H1 (cell line): ENCODE results near the gene LRRFIP1. TPM values are rescaled to one million over a fixed set of nuclear protein-coding genes. Genes with fewer than 3 reads are reported as not detected.

Experiments
- CTCF ChIA-PET: fragments of 300-600 bp; sonication (Branson Sonifier 250); formaldehyde crosslinking; loops from one replicate; lab custom pipeline; 2021; ENCODE audit not compliant: partially characterized antibody; lab: Charles Lee
- POLR2A ChIA-PET: fragments of 300-600 bp; sonication (Branson Sonifier 250); formaldehyde crosslinking; loops from one replicate; lab custom pipeline; 2021; ENCODE audit warnings: inconsistent platforms; ENCODE audit not compliant: partially characterized antibody; lab: Charles Lee
- DNase-seq, 2 experiments: peaks; one replicate each; pipeline versions ENCODE4 v3.0.0 to v3.0.0-alpha.2; 2010 to 2022; ENCODE audit warnings: low spot score in 2 of 2, low read depth in 1 of 2, mixed read lengths in 1 of 2
- FAIRE-seq: peaks from 2 replicates; lab custom pipeline; 2011; peaks lifted over from hg19 to GRCh38; lab: Jason Lieb, UNC
- H2AFZ ChIP-seq: 2 replicates; pipeline ENCODE4 v1.8.1; 2012; ENCODE audit warnings: low read length, inconsistent platforms
- H2AK5ac ChIP-seq: 2 replicates; pipeline ENCODE4 v1.6.1; 2013; ENCODE audit warnings: low read depth, low read length
- H2BK120ac ChIP-seq: replicated peaks from 2 replicates; pipeline ENCODE3; 2013; ENCODE audit warnings: low read depth, low read length, inconsistent platforms
- H2BK12ac ChIP-seq: 2 replicates; pipeline ENCODE4 v1.6.1; 2013; ENCODE audit warnings: low read depth, low read length
- H2BK15ac ChIP-seq: 2 replicates; pipeline ENCODE4 v1.6.1; 2013; ENCODE audit warnings: low read length
- H2BK20ac ChIP-seq: 2 replicates; pipeline ENCODE4 v1.6.1; 2013; ENCODE audit warnings: low read length
- H2BK5ac ChIP-seq: 2 replicates; pipeline ENCODE4 v1.6.1; 2013; ENCODE audit warnings: low read depth, low read length
- H3K14ac ChIP-seq: 2 replicates; pipeline ENCODE4 v1.6.1; 2013; ENCODE audit warnings: inconsistent platforms; ENCODE audit not compliant: insufficient read length
- H3K18ac ChIP-seq: 2 replicates; pipeline ENCODE4 v1.6.1; 2013; ENCODE audit warnings: low read length; ENCODE audit errors: extremely low read depth
- H3K23ac ChIP-seq: 2 replicates; pipeline ENCODE4 v1.6.1; 2013; ENCODE audit warnings: inconsistent platforms; ENCODE audit not compliant: insufficient read length
- H3K23me2 ChIP-seq: 2 replicates; pipeline ENCODE4 v1.6.1; 2013; ENCODE audit warnings: low read depth, low read length
- H3K27ac ChIP-seq: 2 replicates; pipeline ENCODE4 v1.6.1; 2011; ENCODE audit warnings: low read depth, low read length, inconsistent platforms
- H3K27me3 ChIP-seq, 4 experiments: replicated peaks in 1 of 4; 1 replicate in 1 of 4; 2 replicates in 3 of 4; pipeline versions ENCODE4 v1.6.1 to v1.8.1; 2011 to 2013; ENCODE audit warnings: low read length in 3 of 4, mild to moderate bottlenecking in 3 of 4, inconsistent platforms in 2 of 4, mixed read lengths in 2 of 4, moderate library complexity in 1 of 4; ENCODE audit not compliant: control insufficient read depth in 3 of 4, insufficient read depth in 3 of 4; ENCODE audit errors: extremely low read depth in 1 of 4
- H3K36me3 ChIP-seq, 4 experiments: 2 replicates each; pipeline versions ENCODE4 v1.6.1 to v1.8.1; 2011 to 2013; ENCODE audit warnings: mild to moderate bottlenecking in 4 of 4, low read length in 3 of 4, moderate library complexity in 2 of 4, control low read depth in 1 of 4, inconsistent platforms in 1 of 4; ENCODE audit not compliant: insufficient read depth in 4 of 4, control insufficient read depth in 2 of 4
- H3K4ac ChIP-seq: replicated peaks from 2 replicates; pipeline ENCODE3; 2013; ENCODE audit warnings: low read length, low read depth, mixed read lengths, inconsistent platforms; ENCODE audit not compliant: insufficient read length
- H3K4me1 ChIP-seq, 4 experiments: replicated peaks in 1 of 4; 1 replicate in 1 of 4; 2 replicates in 3 of 4; pipeline versions ENCODE4 v1.6.1 to v1.8.1; 2011 to 2013; ENCODE audit warnings: low read length in 3 of 4, inconsistent platforms in 2 of 4, mixed read lengths in 1 of 4; ENCODE audit not compliant: insufficient read depth in 4 of 4, control insufficient read depth in 3 of 4
- H3K4me2 ChIP-seq, 2 experiments: 2 replicates each; pipeline versions ENCODE4 v1.6.1 to v1.8.1; 2011 to 2013; ENCODE audit warnings: low read depth in 2 of 2, low read length in 2 of 2, control low read depth in 1 of 2, inconsistent platforms in 1 of 2, mild to moderate bottlenecking in 1 of 2; ENCODE audit not compliant: insufficient read depth in 1 of 2
- H3K4me3 ChIP-seq, 4 experiments: fragments of 200-600, 300-600 bp in 1 of 4; sonication (generic), shearing (Covaris generic), sonication (Bioruptor Twin) in 1 of 4; 2 replicates each; pipeline versions ENCODE4 v1.5.1 to v1.8.1; 2011 to 2016; ENCODE audit warnings: low read length in 4 of 4, low read depth in 3 of 4, control low read depth in 2 of 4, inconsistent platforms in 2 of 4, mild to moderate bottlenecking in 2 of 4, mixed read lengths in 1 of 4, moderate library complexity in 1 of 4; ENCODE audit not compliant: insufficient read depth in 2 of 4; ENCODE audit errors: extremely low read depth in 1 of 4
- H3K56ac ChIP-seq: replicated peaks from 2 replicates; pipeline ENCODE3; 2013; ENCODE audit warnings: low read depth, mild to moderate bottlenecking, mixed read lengths, low read length, inconsistent platforms; ENCODE audit not compliant: insufficient read length
- H3K79me1 ChIP-seq: 2 replicates; pipeline ENCODE4 v1.6.1; 2013; ENCODE audit warnings: low read depth, low read length, control low read depth
- H3K79me2 ChIP-seq, 2 experiments: 2 replicates each; pipeline versions ENCODE4 v1.6.1 to v1.8.1; 2012 to 2013; ENCODE audit warnings: low read length in 2 of 2, mild to moderate bottlenecking in 2 of 2, inconsistent platforms in 1 of 2; ENCODE audit not compliant: insufficient read depth in 2 of 2, control insufficient read depth in 1 of 2
- H3K9ac ChIP-seq, 4 experiments: replicated peaks in 1 of 4; 1 replicate in 1 of 4; 2 replicates in 3 of 4; pipeline versions ENCODE4 v1.6.1 to v1.8.1; 2011 to 2013; ENCODE audit warnings: low read depth in 3 of 4, low read length in 3 of 4, control low read depth in 2 of 4, mild to moderate bottlenecking in 2 of 4, moderate library complexity in 2 of 4, inconsistent platforms in 1 of 4; ENCODE audit errors: extremely low read depth in 1 of 4
- H3K9me3 ChIP-seq, 2 experiments: 2 replicates each; pipeline versions ENCODE4 v1.6.1 to v1.8.1; 2012 to 2013; ENCODE audit warnings: mild to moderate bottlenecking in 2 of 2, moderate library complexity in 2 of 2, control low read depth in 1 of 2, inconsistent platforms in 1 of 2, low read depth in 1 of 2, low read length in 1 of 2, mixed read lengths in 1 of 2; ENCODE audit not compliant: insufficient read depth in 2 of 2
- H4K20me1 ChIP-seq, 2 experiments: replicated peaks in 1 of 2; 2 replicates each; pipeline versions ENCODE3 to v1.8.1; 2011 to 2013; ENCODE audit warnings: inconsistent platforms in 2 of 2, low read length in 2 of 2, mild to moderate bottlenecking in 1 of 2; ENCODE audit not compliant: insufficient read depth in 2 of 2, control insufficient read depth in 1 of 2
- H4K5ac ChIP-seq: 2 replicates; pipeline ENCODE4 v1.6.1; 2013; ENCODE audit warnings: low read length, low read depth, mixed read lengths, inconsistent platforms; ENCODE audit not compliant: insufficient read length
- H4K8ac ChIP-seq: 2 replicates; pipeline ENCODE4 v1.8.0; 2013; ENCODE audit warnings: mild to moderate bottlenecking, moderate library complexity, low read length, inconsistent platforms; ENCODE audit not compliant: insufficient read depth; ENCODE audit errors: extremely low read depth
- H4K91ac ChIP-seq: replicated peaks from 2 replicates; pipeline ENCODE3; 2013; ENCODE audit warnings: low read length, mixed read lengths, inconsistent platforms; ENCODE audit not compliant: insufficient read length
- ASH2L ChIP-seq: fragments of 200-600, 300-600 bp; sonication (generic); IDR thresholded peaks from one replicate; pipeline ENCODE4 v1.7.1; 2017; ENCODE audit warnings: low read length
- BRCA1 ChIP-seq: IDR thresholded peaks from 2 replicates; pipeline ENCODE4 v1.6.1; 2012; ENCODE audit warnings: low read depth, low read length, improper control_type of control experiment
- EP300 ChIP-seq, 2 experiments: IDR thresholded peaks; 1 replicate in 1 of 2; 2 replicates in 1 of 2; pipeline ENCODE4 v1.6.1; 2011 to 2012; ENCODE audit warnings: low read depth in 2 of 2, low read length in 2 of 2, mild to moderate bottlenecking in 2 of 2, borderline replicate concordance in 1 of 2, inconsistent platforms in 1 of 2, moderate library complexity in 1 of 2
- TEAD4 ChIP-seq: IDR thresholded peaks from 2 replicates; pipeline ENCODE4 v1.6.1; 2012; ENCODE audit warnings: low read depth, low read length, inconsistent platforms, mixed read lengths
- WGBS, 2 experiments: shearing (Covaris generic) in 1 of 2; methylation state at CpG; one replicate each; pipeline versions ENCODE4 v1.1.6 to v1.1.7; 2013 to 2015; ENCODE audit warnings: low lambda C conversion rate in 2 of 2, mixed read lengths in 2 of 2, inconsistent platforms in 1 of 2, low coverage in 1 of 2, missing lambda C conversion rate in 1 of 2; ENCODE audit not compliant: insufficient replicate concordance in 2 of 2, insufficient coverage in 1 of 2, insufficient read length in 1 of 2; ENCODE audit errors: extremely low coverage in 1 of 2, missing lambda C conversion rate in 1 of 2; 5-methylcytosine and 5-hydroxymethylcytosine counted together
- polyA plus RNA-seq, 7 experiments: library from polyadenylated mRNA; depleted of rRNA in 3 of 7; stranded (reverse) in 5 of 7; unstranded in 2 of 7; fragments of >200 nt in 5 of 7; fragments of 200-250 nt in 2 of 7; gene quantifications; 1 replicate in 5 of 7; 2 replicates in 1 of 7; 4 replicates in 1 of 7; pipeline versions ENCODE4 v1.2.1 to v1.2.3, GENCODE V29; 2011 to 2013; ENCODE audit warnings: missing spikeins in 2 of 7, mixed read lengths in 2 of 7
- total RNA-seq: library from RNA; stranded (reverse); fragmentation: NEBNext Ultra II Directional; extraction: Animal tissue kit (Norgen Biotek cat#: 25700); gene quantifications from 2 replicates; pipeline ENCODE4 v1.2.1, GENCODE V29; 2021
- TF ChIP-seq, protein P1 (sequence below): IDR thresholded peaks from 2 replicates; pipeline ENCODE4 v1.6.1; 2012; ENCODE audit warnings: inconsistent platforms

LRRFIP1 gene
- total and polyA plus RNA-seq, 2 of the 8 experiments (the other 6 are each of a cell fraction or from before 2014, with no cell fraction given) = 12.1 to 75.8 TPM

GRCh38 chr2:237616373-237616733 is 11.0 kb upstream of the LRRFIP1 start:
- H3K9me3 ChIP-seq = no peaks in the 10 kb centered on the region
- H3K36me3 ChIP-seq = no peaks in the 10 kb centered on the region
- H3K27ac ChIP-seq = no peak overlapping the region
- H4K5ac ChIP-seq = no peak overlapping the region
- peak overlapping the region; percentile 89; the same call in 1 of the 2 replicates for H2BK12ac ChIP-seq
- no peak overlapping the region for H3K18ac ChIP-seq
- DNase-seq = no peak
- no peak overlapping the region for H3K23ac ChIP-seq
- no peak for FAIRE-seq
- peak overlapping the region; percentile 46; the same call in 1 of the 2 replicates for H2BK15ac ChIP-seq
- H3K9ac ChIP-seq = no peak overlapping the region
- WGBS, 2 experiments = 87% methylated on average over 3 of the region's 3 CpGs; no CpG with 5 or more reads in 1 of the 2 experiments
- H3K4me1 ChIP-seq = peaks cover 9 to 21% (median 17%) of the 10 kb centered on the region in 4 experiments
- no peak overlapping the region for H4K8ac ChIP-seq
- H3K4me2 ChIP-seq = peak overlapping the region in 1 of 2 experiments; percentile 16; a peak in 1 of 4 replicates
- ChIA-PET POLR2A (interaction anchor here (0.6 to 6.3 kb wide), 5 partner anchors 10 to 25 kb away, joined by 4 to 51 read pairs (median 25); partner anchors contain the start of genes LRRFIP1 and RAB17), CTCF (interaction anchor here (0.8 to 4.3 kb wide), 6 partner anchors 8 to 56 kb away, joined by 3 to 63 read pairs (median 3); no protein-coding TSS in a partner anchor)
- no peak overlapping the region for H2BK120ac ChIP-seq
- no peak overlapping the region for H3K14ac ChIP-seq
- no peak overlapping the region for H3K4ac ChIP-seq
- H2BK5ac ChIP-seq = 0 out of 2 replicates have a peak overlapping the region, but pooled peaks have one; percentile 97
- TF ChIP-seq EP300 (IDR thresholded peaks at IDR 0.05; ENCODE audit: borderline replicate concordance in 1 of 2, low read depth in 2 of 2, low read length in 2 of 2) (no peak), ASH2L (no peak), BRCA1 (no peak), TEAD4 (no peak)
- TF ChIP-seq, protein P1, sequence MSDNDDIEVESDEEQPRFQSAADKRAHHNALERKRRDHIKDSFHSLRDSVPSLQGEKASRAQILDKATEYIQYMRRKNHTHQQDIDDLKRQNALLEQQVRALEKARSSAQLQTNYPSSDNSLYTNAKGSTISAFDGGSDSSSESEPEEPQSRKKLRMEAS = no peak
- no peaks in the 10 kb centered on the region for H3K79me1 ChIP-seq
- H2AFZ ChIP-seq = no peak overlapping the region
- peak overlapping the region; percentile 59 for H4K91ac ChIP-seq
- no peaks in the 10 kb centered on the region for H3K79me2 ChIP-seq
- H2BK20ac ChIP-seq = peak overlapping the region; percentile 74; the same call in 1 of the 2 replicates
- no peaks in the 10 kb centered on the region for H3K23me2 ChIP-seq
- H3K56ac ChIP-seq = no peak overlapping the region
- H3K27me3 ChIP-seq = no peaks in the 10 kb centered on the region; a peak in 1 of 7 replicates
- H2AK5ac ChIP-seq = peak overlapping the region; percentile 79; the same call in 1 of the 2 replicates
- H3K4me3 ChIP-seq = no peak overlapping the region
- no peaks in the 10 kb centered on the region for H4K20me1 ChIP-seq
